A549 (cell line): ENCODE results near the gene SAMD4B. TPM values are rescaled to one million over a fixed set of nuclear protein-coding genes. Genes with fewer than 3 reads are reported as not detected.

Source experiments
- ATOH8 ChIP-seq: fragments of 250-450 bp; sonication (Bioruptor Pico); IDR thresholded peaks from 2 replicates; pipeline ENCODE4 v1.5.0; 2020; ENCODE audit warnings: low read depth, mild to moderate bottlenecking, moderate library complexity
- BCL3 ChIP-seq: fragments of >200 bp; sonication (Bioruptor Twin); formaldehyde crosslinking; IDR thresholded peaks from 3 replicates; pipeline ENCODE4 v1.6.1; 2016
- CBX8 ChIP-seq: fragments of 200-600 bp; sonication (generic); IDR thresholded peaks from 2 replicates; pipeline ENCODE4 v1.6.1; 2016
- CEBPB ChIP-seq, 2 experiments: fragments of >200 bp in 1 of 2; sonication (Bioruptor Twin) in 1 of 2; formaldehyde crosslinking in 1 of 2; IDR thresholded peaks; 2 replicates each; pipeline ENCODE4 v1.6.1; 2012 to 2016
- CTCF ChIP-seq: fragments of >200 bp; sonication (Bioruptor Twin); formaldehyde crosslinking; IDR thresholded peaks from 3 replicates; pipeline ENCODE4 v1.5.1; 2016
- E2F6 ChIP-seq: IDR thresholded peaks from 2 replicates; pipeline ENCODE4 v1.6.1; 2012; ENCODE audit warnings: low read depth, borderline replicate concordance
- EHF ChIP-seq: fragments of 250-450 bp; sonication (Bioruptor Pico); IDR thresholded peaks from 2 replicates; pipeline ENCODE4 v1.5.0; 2020; ENCODE audit warnings: mild to moderate bottlenecking
- EHMT2 ChIP-seq: fragments of 200-600 bp; sonication (generic); IDR thresholded peaks from 2 replicates; pipeline ENCODE4 v1.6.1; 2016; ENCODE audit warnings: antibody characterized with exemption, low read depth, mild to moderate bottlenecking, moderate library complexity
- EP300 ChIP-seq, 2 experiments: fragments of >200 bp; sonication (Bioruptor Twin); formaldehyde crosslinking; IDR thresholded peaks; 2 replicates in 1 of 2; 3 replicates in 1 of 2; pipeline ENCODE4 v1.6.1; 2016 to 2017
- ESRRA ChIP-seq: fragments of 150-350 bp; IDR thresholded peaks from 2 replicates; pipeline ENCODE4 v1.6.1; 2014; ENCODE audit warnings: mild to moderate bottlenecking, low read length, borderline replicate concordance
- FOSL2 ChIP-seq, 2 experiments: fragments of 450-650 bp in 1 of 2; fragments of >200 bp in 1 of 2; sonication (Bioruptor Twin) in 1 of 2; formaldehyde crosslinking; IDR thresholded peaks; 2 replicates each; pipeline versions ENCODE4 v1.5.0 to v1.6.1; 2016 to 2020; ENCODE audit warnings: mild to moderate bottlenecking in 1 of 2, moderate library complexity in 1 of 2
- FOXS1 ChIP-seq: fragments of 250-450 bp; sonication (Bioruptor Pico); IDR thresholded peaks from 2 replicates; pipeline ENCODE4 v1.5.0; 2020; ENCODE audit warnings: mild to moderate bottlenecking, moderate library complexity
- GATA3 ChIP-seq: IDR thresholded peaks from 2 replicates; pipeline ENCODE4 v1.6.1; 2012; ENCODE audit warnings: borderline replicate concordance
- HDAC2 ChIP-seq: fragments of 200-600 bp; sonication (generic); IDR thresholded peaks from 2 replicates; pipeline ENCODE4 v1.6.1; 2016
- HEYL ChIP-seq: fragments of 250-450 bp; sonication (Bioruptor Pico); IDR thresholded peaks from 2 replicates; pipeline ENCODE4 v1.8.0; 2021; ENCODE audit warnings: mild to moderate bottlenecking, moderate library complexity
- HOXA7 ChIP-seq: fragments of 250-450 bp; sonication (Bioruptor Pico); IDR thresholded peaks from 2 replicates; pipeline ENCODE4 v1.5.0; 2020; ENCODE audit warnings: mild to moderate bottlenecking, moderate library complexity
- JUN ChIP-seq, 2 experiments: fragments of >200 bp; sonication (Bioruptor Twin); formaldehyde crosslinking; IDR thresholded peaks; 2 replicates in 1 of 2; 3 replicates in 1 of 2; pipeline ENCODE4 v1.6.1; 2016 to 2017
- JUNB ChIP-seq: fragments of >200 bp; sonication (Bioruptor Twin); formaldehyde crosslinking; IDR thresholded peaks from 2 replicates; pipeline ENCODE4 v1.6.1; 2016
- KDM1A ChIP-seq: fragments of 200-600 bp; sonication (generic); IDR thresholded peaks from 2 replicates; pipeline ENCODE4 v1.6.1; 2016; ENCODE audit warnings: low read depth, mild to moderate bottlenecking
- MAFK ChIP-seq: fragments of 450-650 bp; IDR thresholded peaks from 2 replicates; pipeline ENCODE4 v1.6.1; 2014; ENCODE audit not compliant: partially characterized antibody
- MYC ChIP-seq: IDR thresholded peaks from 2 replicates; pipeline ENCODE4 v1.6.1; 2012; ENCODE audit warnings: mild to moderate bottlenecking, inconsistent platforms, low read length, improper control_type of control experiment, borderline replicate concordance
- NFE2L2 ChIP-seq: fragments of 150-350 bp; conservative IDR thresholded peaks from 2 replicates; pipeline ENCODE4 v1.6.1; 2014; ENCODE audit warnings: low read length
- NPAS2 ChIP-seq: fragments of 250-450 bp; sonication (Bioruptor Pico); IDR thresholded peaks from 2 replicates; pipeline ENCODE4 v1.8.0; 2022; ENCODE audit warnings: mild to moderate bottlenecking, moderate library complexity, borderline replicate concordance
- PBX3 ChIP-seq: IDR thresholded peaks from 2 replicates; pipeline ENCODE4 v1.6.1; 2012
- PHF8 ChIP-seq: fragments of 200-600 bp; sonication (generic); IDR thresholded peaks from 2 replicates; pipeline ENCODE4 v1.6.1; 2016; ENCODE audit warnings: low read depth, mild to moderate bottlenecking, antibody characterized with exemption, moderate library complexity, borderline replicate concordance
- POLR2A ChIP-seq: IDR thresholded peaks from 2 replicates; pipeline ENCODE4 v1.6.1; 2012; ENCODE audit warnings: mild to moderate bottlenecking, low read length
- RAD21 ChIP-seq, 2 experiments: fragments of >200 bp in 1 of 2; sonication (Bioruptor Twin) in 1 of 2; formaldehyde crosslinking in 1 of 2; IDR thresholded peaks in 1 of 2; conservative IDR thresholded peaks in 1 of 2; 2 replicates in 1 of 2; 3 replicates in 1 of 2; pipeline ENCODE4 v1.6.1; 2012 to 2018; ENCODE audit warnings: inconsistent platforms in 1 of 2
- RCOR1 ChIP-seq: fragments of 150-350 bp; IDR thresholded peaks from 2 replicates; pipeline ENCODE4 v1.6.1; 2014; ENCODE audit warnings: antibody characterized with exemption, low read length, low read depth
- RFX5 ChIP-seq: fragments of 450-650 bp; IDR thresholded peaks from 2 replicates; pipeline ENCODE4 v1.7.1; 2014; ENCODE audit warnings: antibody characterized with exemption, mild to moderate bottlenecking, moderate library complexity
- SMC3 ChIP-seq: fragments of >200 bp; sonication (Bioruptor Twin); formaldehyde crosslinking; IDR thresholded peaks from 3 replicates; pipeline ENCODE4 v1.6.1; 2018; ENCODE audit warnings: inconsistent platforms
- SREBF2 ChIP-seq: fragments of 450-650 bp; IDR thresholded peaks from 2 replicates; pipeline ENCODE4 v1.6.1; 2014; ENCODE audit warnings: mild to moderate bottlenecking, moderate library complexity
- TFCP2L1 ChIP-seq: fragments of 250-450 bp; sonication (Bioruptor Pico); IDR thresholded peaks from 2 replicates; pipeline ENCODE4 v1.5.0; 2021; ENCODE audit warnings: mild to moderate bottlenecking
- TP53 ChIP-seq: fragments of 250-450 bp; sonication (Bioruptor Pico); IDR thresholded peaks from 2 replicates; pipeline ENCODE4 v1.5.0; 2021; ENCODE audit warnings: mild to moderate bottlenecking, moderate library complexity
- USF2 ChIP-seq: fragments of 450-650 bp; IDR thresholded peaks from 2 replicates; pipeline ENCODE4 v1.6.1; 2014; ENCODE audit warnings: antibody characterized with exemption
- polyA plus RNA-seq, 4 experiments: library from polyadenylated mRNA; depleted of rRNA in 3 of 4; stranded (reverse); fragments of >200 nt; fragmentation: RNase III in 1 of 4; extraction: RNeasy Plus Mini Kit Qiagen cat#74134 plus additional on column Dnase treatment in 1 of 4; gene quantifications; 2 replicates in 3 of 4; 3 replicates in 1 of 4; pipeline ENCODE4 v1.2.3, GENCODE V29; 2011 to 2017

SAMD4B gene
- polyA plus RNA-seq, 2 of the 4 experiments (the other 2 are of a cell fraction): 82.1 to 118 TPM

GRCh38 chr19:39401549-39402345, 59.5 kb downstream of the SAMD4B start (continued):
- TF ChIP-seq CTCF (no peak), USF2 (no peak), JUNB (peak; percentile 45), BCL3 (peak; percentile 60; the same call in 1 of the 3 replicates), HDAC2 (no peak), EHMT2 (no peak), FOSL2 (IDR thresholded peaks at IDR 0.05) (peak; percentile 47; the same call in 1 of the 2 replicates), FOSL2 (CRISPR knock-in tag; IDR thresholded peaks at IDR 0.05) (peak; percentile 73), SMC3 (no peak; the same call in 2 of the 3 replicates), FOXS1 (CRISPR knock-in tag) (peak; percentile 85), TFCP2L1 (no peak), CEBPB (IDR thresholded peaks at IDR 0.05) (peak in 1 of 2 experiments; percentile 39; a peak in 1 of 4 replicates), NPAS2 (CRISPR knock-in tag) (no peak), RFX5 (no peak; the same call in 1 of the 2 replicates), POLR2A (peak; percentile 27; the same call in 1 of the 2 replicates), PBX3 (no peak), RCOR1 (no peak), ESRRA (peak; percentile 54; the same call in 1 of the 2 replicates), MYC (peak; percentile 67), MAFK (no peak), PHF8 (no peak), GATA3 (no peak; the same call in 1 of the 2 replicates), NFE2L2 (no peak), CBX8 (no peak), EHF (CRISPR knock-in tag) (peak; percentile 96), TP53 (CRISPR knock-in tag) (no peak), HEYL (peak; percentile 86; the same call in 1 of the 2 replicates), KDM1A (no peak), HOXA7 (CRISPR knock-in tag) (peak; percentile 92), JUN (IDR thresholded peaks at IDR 0.05) (no peak; a peak in 1 of 5 replicates), E2F6 (peak; percentile 90), EP300 (IDR thresholded peaks at IDR 0.05) (peak in 1 of 2 experiments; percentile 56; a peak in 1 of 5 replicates), ATOH8 (CRISPR knock-in tag) (peak; percentile 94), RAD21 (conservative IDR thresholded peaks at IDR 0.05 in 1 of 2, IDR thresholded peaks at IDR 0.05 in 1 of 2) (0 out of 5 replicates have a peak, but pooled peaks of 1 of the 2 experiments have one; percentile 8), SREBF2 (no peak)
